ENCODE results near the gene NUP54.

Gene NUP54

GRCh38 chr4:76066546-76066945 is 81.7 kb downstream of the NUP54 start:
- DNase-seq: no peak
